ENCODE results near the gene RNF31. TPM values are rescaled to one million over a fixed set of nuclear protein-coding genes. Genes with fewer than 3 reads are reported as not detected.

Gene RNF31
- total and polyA plus RNA-seq, 2 of the 13 experiments (the other 11 are each of a cell fraction or from before 2014, with no cell fraction given) = 48.2 to 86.8 TPM

GRCh38 chr14:24115422-24116127, 31.7 kb upstream of the RNF31 start (continued):
- TF ChIP-seq ARID4A (CRISPR knock-in tag; IDR thresholded peaks at IDR 0.05; ENCODE audit: borderline replicate concordance) = no peak
- no peak for TF ChIP-seq ZNF556 (CRISPR knock-in tag; IDR thresholded peaks at IDR 0.05; ENCODE audit: borderline replicate concordance)
- no peak for TF ChIP-seq FOSL2 (CRISPR knock-in tag; IDR thresholded peaks at IDR 0.05)
- peak; percentile 62 for TF ChIP-seq ZMYM3 (CRISPR knock-in tag; IDR thresholded peaks at IDR 0.05)
- no peak for TF ChIP-seq AHDC1 (CRISPR knock-in tag; IDR thresholded peaks at IDR 0.05; ENCODE audit: borderline replicate concordance)
- peak; percentile 46; the same call in 1 of the 2 replicates for TF ChIP-seq MAF1 (CRISPR knock-in tag; IDR thresholded peaks at IDR 0.05; ENCODE audit: borderline replicate concordance)
- TF ChIP-seq ZKSCAN1 (IDR thresholded peaks at IDR 0.05; ENCODE audit: low read length) = no peak
- TF ChIP-seq ZNF646 (CRISPR knock-in tag; IDR thresholded peaks at IDR 0.05) = no peak
- TF ChIP-seq KAT8 (CRISPR knock-in tag; IDR thresholded peaks at IDR 0.05) = no peak
- TF ChIP-seq KDM5A (IDR thresholded peaks at IDR 0.05; ENCODE audit: borderline replicate concordance, low read length) = peak; percentile 91; the same call in 1 of the 2 replicates
- TF ChIP-seq HNF4G (IDR thresholded peaks at IDR 0.05; ENCODE audit: borderline replicate concordance, low read depth, low read length) = no peak
- TF ChIP-seq HNF4G (CRISPR knock-in tag; IDR thresholded peaks at IDR 0.05; ENCODE audit: borderline replicate concordance, low read depth) = peak; percentile 71; the same call in 1 of the 2 replicates

Measured in HepG2 (cell line).